HepG2 (cell line): Measurements from ENCODE around the gene PRR5L.

Experiments
- CREB1 ChIP-seq, 2 experiments: fragments of 450-650 bp in 1 of 2; IDR thresholded peaks; 2 replicates each; pipeline ENCODE4 v1.6.1; 2016 to 2017; ENCODE audit warnings: control low read depth in 1 of 2, mild to moderate bottlenecking in 1 of 2, missing compliant biosample characterization in 1 of 2, missing genetic modification characterization in 1 of 2
- JUNB ChIP-seq: sonication (generic); formaldehyde crosslinking; IDR thresholded peaks from 2 replicates; pipeline ENCODE4 v1.8.0; 2022; ENCODE audit warnings: missing genetic modification reagents, mild to moderate bottlenecking, borderline replicate concordance
- NCOA1 ChIP-seq: sonication (generic); formaldehyde crosslinking; IDR thresholded peaks from 2 replicates; pipeline ENCODE4 v1.9.0; 2021; ENCODE audit warnings: missing genetic modification reagents
- PHB2 ChIP-seq: fragments of 450-650 bp; IDR thresholded peaks from 2 replicates; pipeline ENCODE4 v1.6.1; 2018; ENCODE audit not compliant: partially characterized antibody
- ZBTB8A ChIP-seq: sonication (generic); formaldehyde crosslinking; IDR thresholded peaks from 2 replicates; pipeline ENCODE4 v1.4.0; 2020; ENCODE audit warnings: mild to moderate bottlenecking, low read depth, missing genetic modification reagents, borderline replicate concordance
- ZNF263 ChIP-seq: sonication (generic); formaldehyde crosslinking; IDR thresholded peaks from 2 replicates; pipeline ENCODE4 v1.4.0; 2020; ENCODE audit warnings: missing genetic modification reagents
- TF ChIP-seq, protein P1 (sequence below): sonication (generic); formaldehyde crosslinking; IDR thresholded peaks from 2 replicates; pipeline ENCODE4 v1.4.0; 2020; ENCODE audit warnings: low read depth, missing genetic modification reagents

DNA sequence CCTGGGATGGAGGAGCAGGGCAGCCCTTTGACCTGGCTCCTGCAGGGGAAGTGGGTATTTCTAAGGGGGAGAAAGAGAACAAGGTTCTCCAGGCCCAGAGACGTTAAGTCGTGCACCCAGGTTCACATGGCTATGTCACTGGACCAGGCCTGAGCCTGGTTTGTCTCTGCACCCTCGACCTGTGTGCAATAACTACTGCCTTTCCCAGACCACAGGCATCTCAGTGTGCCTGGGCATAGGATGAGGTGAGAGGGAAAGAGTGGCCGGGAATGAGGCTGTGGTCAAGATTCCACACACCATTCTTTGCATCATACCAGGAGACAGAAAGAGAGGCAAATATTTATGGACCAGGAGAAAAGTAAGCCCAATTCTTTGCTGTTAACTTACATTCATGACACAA is 66.8 kb downstream of the PRR5L start:
- TF ChIP-seq, protein P1, sequence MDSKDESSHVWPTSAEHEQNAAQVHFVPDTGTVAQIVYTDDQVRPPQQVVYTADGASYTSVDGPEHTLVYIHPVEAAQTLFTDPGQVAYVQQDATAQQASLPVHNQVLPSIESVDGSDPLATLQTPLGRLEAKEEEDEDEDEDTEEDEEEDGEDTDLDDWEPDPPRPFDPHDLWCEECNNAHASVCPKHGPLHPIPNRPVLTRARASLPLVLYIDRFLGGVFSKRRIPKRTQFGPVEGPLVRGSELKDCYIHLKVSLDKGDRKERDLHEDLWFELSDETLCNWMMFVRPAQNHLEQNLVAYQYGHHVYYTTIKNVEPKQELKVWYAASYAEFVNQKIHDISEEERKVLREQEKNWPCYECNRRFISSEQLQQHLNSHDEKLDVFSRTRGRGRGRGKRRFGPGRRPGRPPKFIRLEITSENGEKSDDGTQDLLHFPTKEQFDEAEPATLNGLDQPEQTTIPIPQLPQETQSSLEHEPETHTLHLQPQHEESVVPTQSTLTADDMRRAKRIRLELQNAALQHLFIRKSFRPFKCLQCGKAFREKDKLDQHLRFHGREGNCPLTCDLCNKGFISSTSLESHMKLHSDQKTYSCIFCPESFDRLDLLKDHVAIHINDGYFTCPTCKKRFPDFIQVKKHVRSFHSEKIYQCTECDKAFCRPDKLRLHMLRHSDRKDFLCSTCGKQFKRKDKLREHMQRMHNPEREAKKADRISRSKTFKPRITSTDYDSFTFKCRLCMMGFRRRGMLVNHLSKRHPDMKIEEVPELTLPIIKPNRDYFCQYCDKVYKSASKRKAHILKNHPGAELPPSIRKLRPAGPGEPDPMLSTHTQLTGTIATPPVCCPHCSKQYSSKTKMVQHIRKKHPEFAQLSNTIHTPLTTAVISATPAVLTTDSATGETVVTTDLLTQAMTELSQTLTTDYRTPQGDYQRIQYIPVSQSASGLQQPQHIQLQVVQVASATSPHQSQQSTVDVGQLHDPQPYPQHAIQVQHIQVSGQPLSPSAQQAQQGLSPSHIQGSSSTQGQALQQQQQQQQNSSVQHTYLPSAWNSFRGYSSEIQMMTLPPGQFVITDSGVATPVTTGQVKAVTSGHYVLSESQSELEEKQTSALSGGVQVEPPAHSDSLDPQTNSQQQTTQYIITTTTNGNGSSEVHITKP (CRISPR knock-in tag) = no peak
- TF ChIP-seq ZBTB8A (no peak), JUNB (CRISPR knock-in tag) (no peak), ZNF263 (CRISPR knock-in tag) (no peak), NCOA1 (CRISPR knock-in tag) (no peak), PHB2 (no peak), CREB1 (IDR thresholded peaks at IDR 0.05) (no peak), CREB1 (CRISPR knock-in tag; IDR thresholded peaks at IDR 0.05) (no peak)
